Measurements from ENCODE around the gene JAKMIP2.
"Not testable (repeated sequence)": the region's sequence is repeated elsewhere in the genome, so short reads cannot be mapped to it uniquely, and the experiment has no call there.

The JAKMIP2 gene

GRCh38 chr5:147742151-147742550 is 40.4 kb downstream of the JAKMIP2 start:
- no peak overlapping the region for H3K27ac Mint-ChIP-seq
- no peaks in the 10 kb centered on the region for H3K4me1 Mint-ChIP-seq
- no peaks in the 10 kb centered on the region for H3K36me3 Mint-ChIP-seq
- no peaks in the 10 kb centered on the region for H3K27me3 Mint-ChIP-seq
- ATAC-seq: no peak
- no peak overlapping the region for H3K4me3 Mint-ChIP-seq
- no peaks in the 10 kb centered on the region for H3K9me3 Mint-ChIP-seq

GRCh38 chr5:147740864-147741263 is 41.7 kb downstream of the JAKMIP2 start:
- no peaks in the 10 kb centered on the region for H3K4me1 Mint-ChIP-seq
- H3K4me3 Mint-ChIP-seq: no peak overlapping the region
- no peaks in the 10 kb centered on the region for H3K9me3 Mint-ChIP-seq
- no peak for ATAC-seq
- H3K27ac Mint-ChIP-seq: no peak overlapping the region
- H3K27me3 Mint-ChIP-seq: no peaks in the 10 kb centered on the region
- no peaks in the 10 kb centered on the region for H3K36me3 Mint-ChIP-seq

GRCh38 chr5:147737921-147738320 is 44.6 kb downstream of the JAKMIP2 start:
- no peak for ATAC-seq
- H3K4me1 Mint-ChIP-seq: no peaks in the 10 kb centered on the region
- no peak overlapping the region for H3K27ac Mint-ChIP-seq
- H3K9me3 Mint-ChIP-seq: no peaks in the 10 kb centered on the region
- no peaks in the 10 kb centered on the region for H3K27me3 Mint-ChIP-seq
- no peaks in the 10 kb centered on the region for H3K36me3 Mint-ChIP-seq
- H3K4me3 Mint-ChIP-seq: no peak overlapping the region

- H3K4me1 Mint-ChIP-seq: no peaks in the 10 kb centered on the region
- no peak overlapping the region for H3K27ac Mint-ChIP-seq
- no peak for ATAC-seq
- H3K36me3 Mint-ChIP-seq: no peaks in the 10 kb centered on the region
- H3K4me3 Mint-ChIP-seq: no peak overlapping the region
- no peaks in the 10 kb centered on the region for H3K27me3 Mint-ChIP-seq
- H3K9me3 Mint-ChIP-seq: no peaks in the 10 kb centered on the region
Observed at GRCh38 chr5:147735621-147736125, 46.9 kb downstream of the JAKMIP2 start.

GRCh38 chr5:147734894-147735293 is 47.6 kb downstream of the JAKMIP2 start:
- Mint-ChIP-seq H3K4me3 (no peak overlapping the region), H3K9me3 (no peaks in the 10 kb centered on the region), H3K27me3 (no peaks in the 10 kb centered on the region), H3K36me3 (no peaks in the 10 kb centered on the region), H3K27ac (no peak overlapping the region), H3K4me1 (no peaks in the 10 kb centered on the region)
- ATAC-seq: no peak

- H3K27ac Mint-ChIP-seq: no peak overlapping the region
Observed at GRCh38 chr5:147733075-147733474, 49.5 kb downstream of the JAKMIP2 start.

GRCh38 chr5:147732291-147732883 is 50.1 kb downstream of the JAKMIP2 start:
- Mint-ChIP-seq H3K4me3 (no peak overlapping the region), H3K36me3 (no peaks in the 10 kb centered on the region), H3K27ac (no peak overlapping the region), H3K4me1 (no peaks in the 10 kb centered on the region), H3K27me3 (no peaks in the 10 kb centered on the region), H3K9me3 (no peaks in the 10 kb centered on the region)
- ATAC-seq: no peak

More at GRCh38 chr5:147733075-147733474, 49.5 kb downstream of the JAKMIP2 start:
- Mint-ChIP-seq H3K27me3 (no peaks in the 10 kb centered on the region), H3K36me3 (no peaks in the 10 kb centered on the region), H3K9me3 (no peaks in the 10 kb centered on the region), H3K4me1 (no peaks in the 10 kb centered on the region), H3K4me3 (no peak overlapping the region)
- no peak for ATAC-seq

GRCh38 chr5:147731431-147732290 is 50.9 kb downstream of the JAKMIP2 start:
- Mint-ChIP-seq H3K4me3 (no peak overlapping the region), H3K27me3 (no peaks in the 10 kb centered on the region), H3K9me3 (no peaks in the 10 kb centered on the region), H3K4me1 (no peaks in the 10 kb centered on the region), H3K36me3 (no peaks in the 10 kb centered on the region), H3K27ac (no peak overlapping the region)
- no peak for ATAC-seq

- H3K4me1 Mint-ChIP-seq: no peaks in the 10 kb centered on the region
- H3K27ac Mint-ChIP-seq: no peak overlapping the region
- H3K36me3 Mint-ChIP-seq: no peaks in the 10 kb centered on the region
- H3K4me3 Mint-ChIP-seq: no peak overlapping the region
- H3K9me3 Mint-ChIP-seq: no peaks in the 10 kb centered on the region
- no peaks in the 10 kb centered on the region for H3K27me3 Mint-ChIP-seq
- no peak for ATAC-seq
Observed at GRCh38 chr5:147727200-147727599, 55.3 kb downstream of the JAKMIP2 start.

- not testable (repeated sequence) for ATAC-seq, H3K9me3 Mint-ChIP-seq, H3K4me3 Mint-ChIP-seq, H3K4me1 Mint-ChIP-seq, H3K36me3 Mint-ChIP-seq, H3K27me3 Mint-ChIP-seq, H3K27ac Mint-ChIP-seq
Observed at GRCh38 chr5:147721191-147721960, 61.2 kb downstream of the JAKMIP2 start.

GRCh38 chr5:147713550-147714295 is 68.8 kb downstream of the JAKMIP2 start:
- no peaks in the 10 kb centered on the region for H3K4me1 Mint-ChIP-seq
- no peaks in the 10 kb centered on the region for H3K9me3 Mint-ChIP-seq
- H3K36me3 Mint-ChIP-seq: no peaks in the 10 kb centered on the region
- no peak overlapping the region for H3K27ac Mint-ChIP-seq
- H3K4me3 Mint-ChIP-seq: no peak overlapping the region
- ATAC-seq: no peak
- H3K27me3 Mint-ChIP-seq: no peaks in the 10 kb centered on the region

GRCh38 chr5:147712598-147712997 is 69.9 kb downstream of the JAKMIP2 start:
- Mint-ChIP-seq H3K4me1 (no peaks in the 10 kb centered on the region), H3K36me3 (no peaks in the 10 kb centered on the region), H3K27ac (no peak overlapping the region), H3K27me3 (no peaks in the 10 kb centered on the region), H3K9me3 (no peaks in the 10 kb centered on the region), H3K4me3 (no peak overlapping the region)
- no peak for ATAC-seq

GRCh38 chr5:147712019-147712418 is 70.5 kb downstream of the JAKMIP2 start:
- no peaks in the 10 kb centered on the region for H3K4me1 Mint-ChIP-seq
- no peak for ATAC-seq
- no peaks in the 10 kb centered on the region for H3K9me3 Mint-ChIP-seq
- no peak overlapping the region for H3K4me3 Mint-ChIP-seq
- no peaks in the 10 kb centered on the region for H3K27me3 Mint-ChIP-seq
- H3K27ac Mint-ChIP-seq: no peak overlapping the region
- H3K36me3 Mint-ChIP-seq: no peaks in the 10 kb centered on the region

GRCh38 chr5:147711019-147711418 is 71.5 kb downstream of the JAKMIP2 start:
- H3K27ac Mint-ChIP-seq: no peak overlapping the region
- no peaks in the 10 kb centered on the region for H3K36me3 Mint-ChIP-seq
- no peak for ATAC-seq
- H3K4me1 Mint-ChIP-seq: no peaks in the 10 kb centered on the region
- no peaks in the 10 kb centered on the region for H3K9me3 Mint-ChIP-seq
- H3K27me3 Mint-ChIP-seq: no peaks in the 10 kb centered on the region
- H3K4me3 Mint-ChIP-seq: no peak overlapping the region

- no peaks in the 10 kb centered on the region for H3K4me1 Mint-ChIP-seq
- no peaks in the 10 kb centered on the region for H3K36me3 Mint-ChIP-seq
- no peaks in the 10 kb centered on the region for H3K9me3 Mint-ChIP-seq
- no peak overlapping the region for H3K4me3 Mint-ChIP-seq
- H3K27me3 Mint-ChIP-seq: no peaks in the 10 kb centered on the region
- no peak overlapping the region for H3K27ac Mint-ChIP-seq
- no peak for ATAC-seq
Observed at GRCh38 chr5:147708708-147709107, 73.8 kb downstream of the JAKMIP2 start.
